ENCODE data around the gene METTL16.
A peak's percentile ranks its signal among the peaks of the same experiment; 100 is the strongest.
"Not testable (repeated sequence)": the region's sequence is repeated elsewhere in the genome, so short reads cannot be mapped to it uniquely, and the experiment has no call there.

METTL16 gene

GRCh38 chr17:2440930-2441329, 70.8 kb downstream of the METTL16 start:
- Histone ChIP-seq H3K27ac (ENCODE audit: insufficient read depth, low read depth, low read length, poor library complexity, severe bottlenecking) (no peak overlapping the region), H3K27me3 (ENCODE audit: control insufficient read depth, insufficient read depth, low read length, poor library complexity, severe bottlenecking) (no peaks in the 10 kb centered on the region), H3K9me3 (ENCODE audit: control insufficient read depth, low read length) (peaks cover under 1% of the 10 kb centered on the region), H3K4me3 (ENCODE audit: insufficient read depth, low read depth, low read length) (no peak overlapping the region), H3K36me3 (ENCODE audit: control insufficient read depth, insufficient read depth, low read length) (peaks cover 32% of the 10 kb centered on the region), H3K4me1 (ENCODE audit: control insufficient read depth, insufficient read depth, low read length) (peaks cover 5% of the 10 kb centered on the region)
- WGBS, 2 experiments, result 98% methylated on average over 4 of the region's 4 CpGs

- not testable (repeated sequence) for H3K27ac ChIP-seq (ENCODE audit: insufficient read depth, low read depth, low read length, poor library complexity, severe bottlenecking); H3K27me3 ChIP-seq (ENCODE audit: control insufficient read depth, insufficient read depth, low read length, poor library complexity, severe bottlenecking); H3K4me3 ChIP-seq (ENCODE audit: insufficient read depth, low read depth, low read length); H3K9me3 ChIP-seq (ENCODE audit: control insufficient read depth, low read length)
- 93 to 95% methylated on average over 6 of the region's 6 CpGs for WGBS, 2 experiments
- peaks cover 13% of the 10 kb centered on the region for H3K4me1 ChIP-seq (ENCODE audit: control insufficient read depth, insufficient read depth, low read length)
- H3K36me3 ChIP-seq (ENCODE audit: control insufficient read depth, insufficient read depth, low read length), result peaks cover 32% of the 10 kb centered on the region
These were observed 71.7 kb downstream of the METTL16 start for GRCh38 chr17:2439997-2440396.

- H3K9me3 ChIP-seq (ENCODE audit: control insufficient read depth, low read length), result no peaks in the 10 kb centered on the region
- 91 to 97% methylated on average over 6 of the region's 6 CpGs for WGBS, 2 experiments
- H3K27me3 ChIP-seq (ENCODE audit: control insufficient read depth, insufficient read depth, low read length, poor library complexity, severe bottlenecking), result no peaks in the 10 kb centered on the region
- no peak overlapping the region for H3K27ac ChIP-seq (ENCODE audit: insufficient read depth, low read depth, low read length, poor library complexity, severe bottlenecking)
- H3K36me3 ChIP-seq (ENCODE audit: control insufficient read depth, insufficient read depth, low read length), result peaks cover 32% of the 10 kb centered on the region
- H3K4me3 ChIP-seq (ENCODE audit: insufficient read depth, low read depth, low read length), result no peak overlapping the region
- H3K4me1 ChIP-seq (ENCODE audit: control insufficient read depth, insufficient read depth, low read length), result peaks cover 19% of the 10 kb centered on the region
These were observed 72.9 kb downstream of the METTL16 start for GRCh38 chr17:2438823-2439222.

DNA sequence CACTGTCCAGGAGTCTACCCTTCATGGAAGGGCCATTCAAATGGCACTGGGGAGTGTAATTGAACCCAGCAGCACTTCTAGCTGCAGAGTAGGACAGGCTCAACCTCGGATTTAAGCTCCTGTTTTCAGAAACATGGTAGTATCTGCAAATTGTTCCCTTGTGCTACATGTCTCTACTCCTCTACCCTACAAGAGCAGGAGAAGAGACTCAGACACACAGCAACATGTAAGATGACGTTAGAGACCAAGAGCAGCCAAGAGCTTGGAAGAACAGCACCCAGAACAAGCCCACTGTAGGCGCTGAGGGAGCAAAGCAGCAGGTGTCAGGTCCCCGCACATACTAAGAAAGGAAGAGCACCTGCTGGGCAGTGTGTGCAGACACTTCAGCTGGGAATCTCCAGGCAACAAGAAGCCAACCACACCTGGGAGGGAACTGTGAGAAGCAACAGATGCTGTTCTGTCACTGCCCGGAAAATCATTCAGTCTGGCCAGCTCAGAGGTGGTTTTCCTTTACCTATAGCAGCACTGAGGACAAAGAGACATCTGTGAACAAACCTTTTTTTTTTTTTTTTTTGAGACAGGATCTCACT, 75.3 kb downstream of the METTL16 start:
- H3K4me1 ChIP-seq (ENCODE audit: control insufficient read depth, insufficient read depth, low read length), result peaks cover 19% of the 10 kb centered on the region
- H3K36me3 ChIP-seq (ENCODE audit: control insufficient read depth, insufficient read depth, low read length), result peaks cover 37% of the 10 kb centered on the region
- 87% methylated on average over 5 of the region's 5 CpGs for WGBS, 2 experiments
- no peak overlapping the region for H3K27ac ChIP-seq (ENCODE audit: insufficient read depth, low read depth, low read length, poor library complexity, severe bottlenecking)
- H3K9me3 ChIP-seq (ENCODE audit: control insufficient read depth, low read length), result no peaks in the 10 kb centered on the region
- no peaks in the 10 kb centered on the region for H3K27me3 ChIP-seq (ENCODE audit: control insufficient read depth, insufficient read depth, low read length, poor library complexity, severe bottlenecking)
- no peak overlapping the region for H3K4me3 ChIP-seq (ENCODE audit: insufficient read depth, low read depth, low read length)

GRCh38 chr17:2435862-2436261, 75.8 kb downstream of the METTL16 start:
- Histone ChIP-seq H3K27ac (ENCODE audit: insufficient read depth, low read depth, low read length, poor library complexity, severe bottlenecking) (peak overlapping the region; percentile 92), H3K4me3 (ENCODE audit: insufficient read depth, low read depth, low read length) (no peak overlapping the region), H3K36me3 (ENCODE audit: control insufficient read depth, insufficient read depth, low read length) (peaks cover 31% of the 10 kb centered on the region), H3K9me3 (ENCODE audit: control insufficient read depth, low read length) (no peaks in the 10 kb centered on the region), H3K4me1 (ENCODE audit: control insufficient read depth, insufficient read depth, low read length) (peaks cover 19% of the 10 kb centered on the region), H3K27me3 (ENCODE audit: control insufficient read depth, insufficient read depth, low read length, poor library complexity, severe bottlenecking) (no peaks in the 10 kb centered on the region)
- 75 to 79% methylated on average over 8 to 9 of the region's 9 CpGs for WGBS, 2 experiments

DNA sequence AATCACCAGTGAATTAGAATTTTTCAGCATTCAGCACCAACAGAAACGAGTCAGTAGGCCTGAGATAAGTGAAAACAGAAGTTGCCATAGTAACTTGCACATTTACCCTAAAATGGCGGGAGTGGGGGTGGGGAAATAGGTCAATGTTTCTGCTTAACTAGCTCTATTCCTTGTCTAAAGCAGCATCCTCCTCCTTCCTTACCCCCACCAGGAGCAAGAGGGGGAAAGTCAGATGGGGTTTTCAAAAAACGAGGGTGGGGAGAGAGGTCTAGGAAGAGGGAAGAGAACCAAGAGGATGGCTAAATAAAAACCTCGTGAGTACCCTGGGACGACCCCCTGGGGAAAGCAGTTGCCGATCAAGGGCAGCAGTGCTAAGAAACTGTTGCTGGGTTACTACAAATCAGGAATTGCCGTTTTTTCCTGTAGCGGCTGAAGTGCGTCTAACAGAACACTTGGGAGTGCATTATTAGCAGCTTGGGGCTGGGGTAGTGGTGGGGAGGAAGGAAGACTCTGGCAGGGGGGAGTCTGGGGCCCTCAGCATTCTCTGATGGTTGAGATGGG, 76.4 kb downstream of the METTL16 start:
- Histone ChIP-seq H3K9me3 (ENCODE audit: control insufficient read depth, low read length) (no peaks in the 10 kb centered on the region), H3K27ac (ENCODE audit: insufficient read depth, low read depth, low read length, poor library complexity, severe bottlenecking) (peak overlapping the region; percentile 92), H3K36me3 (ENCODE audit: control insufficient read depth, insufficient read depth, low read length) (peaks cover 31% of the 10 kb centered on the region), H3K27me3 (ENCODE audit: control insufficient read depth, insufficient read depth, low read length, poor library complexity, severe bottlenecking) (no peaks in the 10 kb centered on the region), H3K4me3 (ENCODE audit: insufficient read depth, low read depth, low read length) (no peak overlapping the region), H3K4me1 (ENCODE audit: control insufficient read depth, insufficient read depth, low read length) (peaks cover 19% of the 10 kb centered on the region)
- 14 to 22% methylated on average over 9 of the region's 9 CpGs for WGBS, 2 experiments

DNA sequence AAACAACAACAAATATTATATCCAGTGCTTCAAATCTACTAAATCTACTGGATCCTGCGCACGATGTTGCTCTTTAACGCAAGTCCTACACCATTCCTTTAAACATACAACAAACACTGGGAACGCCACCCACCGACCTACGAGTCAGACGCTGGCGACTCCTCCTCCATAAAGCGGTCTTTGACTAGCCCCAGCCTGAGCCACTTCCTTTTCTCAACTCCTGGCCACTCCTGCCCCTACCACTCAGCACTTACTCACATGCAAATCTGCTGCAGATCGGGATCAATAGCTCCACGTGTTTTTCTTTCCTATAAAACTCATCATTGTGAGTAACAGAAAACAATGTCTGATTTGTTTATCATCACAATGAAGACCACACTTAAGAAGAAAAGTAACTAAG, 78.0 kb downstream of the METTL16 start:
- Histone ChIP-seq H3K4me3 (ENCODE audit: insufficient read depth, low read depth, low read length) (no peak overlapping the region), H3K36me3 (ENCODE audit: control insufficient read depth, insufficient read depth, low read length) (peaks cover 18% of the 10 kb centered on the region), H3K27ac (ENCODE audit: insufficient read depth, low read depth, low read length, poor library complexity, severe bottlenecking) (no peak overlapping the region), H3K27me3 (ENCODE audit: control insufficient read depth, insufficient read depth, low read length, poor library complexity, severe bottlenecking) (no peaks in the 10 kb centered on the region), H3K4me1 (ENCODE audit: control insufficient read depth, insufficient read depth, low read length) (peaks cover 19% of the 10 kb centered on the region), H3K9me3 (ENCODE audit: control insufficient read depth, low read length) (no peaks in the 10 kb centered on the region)
- 73 to 74% methylated on average over 11 of the region's 11 CpGs for WGBS, 2 experiments

- no peak overlapping the region for H3K4me3 ChIP-seq (ENCODE audit: insufficient read depth, low read depth, low read length)
- H3K27ac ChIP-seq (ENCODE audit: insufficient read depth, low read depth, low read length, poor library complexity, severe bottlenecking), result no peak overlapping the region
- no peaks in the 10 kb centered on the region for H3K27me3 ChIP-seq (ENCODE audit: control insufficient read depth, insufficient read depth, low read length, poor library complexity, severe bottlenecking)
- H3K9me3 ChIP-seq (ENCODE audit: control insufficient read depth, low read length), result no peaks in the 10 kb centered on the region
- H3K4me1 ChIP-seq (ENCODE audit: control insufficient read depth, insufficient read depth, low read length), result no peaks in the 10 kb centered on the region
- peaks cover 3% of the 10 kb centered on the region for H3K36me3 ChIP-seq (ENCODE audit: control insufficient read depth, insufficient read depth, low read length)
- 71 to 95% methylated on average over 1 of the region's 1 CpG for WGBS, 2 experiments
These were observed 83.8 kb downstream of the METTL16 start for GRCh38 chr17:2427910-2428309.

- Histone ChIP-seq H3K4me3 (ENCODE audit: insufficient read depth, low read depth, low read length) (no peak overlapping the region), H3K27me3 (ENCODE audit: control insufficient read depth, insufficient read depth, low read length, poor library complexity, severe bottlenecking) (no peaks in the 10 kb centered on the region), H3K27ac (ENCODE audit: insufficient read depth, low read depth, low read length, poor library complexity, severe bottlenecking) (no peak overlapping the region), H3K9me3 (ENCODE audit: control insufficient read depth, low read length) (no peaks in the 10 kb centered on the region), H3K4me1 (ENCODE audit: control insufficient read depth, insufficient read depth, low read length) (no peaks in the 10 kb centered on the region), H3K36me3 (ENCODE audit: control insufficient read depth, insufficient read depth, low read length) (no peaks in the 10 kb centered on the region)
- 96 to 97% methylated on average over 2 of the region's 2 CpGs for WGBS, 2 experiments
These were observed 84.5 kb downstream of the METTL16 start for GRCh38 chr17:2427215-2427614.

DNA sequence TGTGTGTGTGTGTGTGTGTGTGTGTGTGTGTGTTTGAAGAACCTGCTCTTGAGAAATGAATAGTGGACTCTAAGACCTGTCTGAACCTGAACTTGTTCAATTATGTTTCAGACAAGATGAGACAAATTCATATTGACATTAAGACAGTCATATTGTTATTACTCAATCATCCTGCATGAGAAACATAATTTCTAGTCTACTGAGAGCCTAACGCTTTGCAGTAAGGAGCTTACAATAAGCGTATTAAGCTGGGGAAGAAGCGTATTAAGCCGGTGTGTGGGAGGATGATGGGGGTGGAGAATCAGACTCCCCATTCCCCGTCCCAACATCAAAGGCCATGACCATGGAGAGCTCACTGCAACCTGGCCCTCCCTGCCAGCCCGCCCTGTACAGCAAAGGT, 88.4 kb downstream of the METTL16 start:
- Histone ChIP-seq H3K4me3 (ENCODE audit: insufficient read depth, low read depth, low read length) (no peak overlapping the region), H3K27ac (ENCODE audit: insufficient read depth, low read depth, low read length, poor library complexity, severe bottlenecking) (no peak overlapping the region), H3K27me3 (ENCODE audit: control insufficient read depth, insufficient read depth, low read length, poor library complexity, severe bottlenecking) (no peaks in the 10 kb centered on the region), H3K4me1 (ENCODE audit: control insufficient read depth, insufficient read depth, low read length) (no peaks in the 10 kb centered on the region), H3K36me3 (ENCODE audit: control insufficient read depth, insufficient read depth, low read length) (peaks cover 13% of the 10 kb centered on the region), H3K9me3 (ENCODE audit: control insufficient read depth, low read length) (no peaks in the 10 kb centered on the region)
- WGBS, 2 experiments, result 95 to 97% methylated on average over 6 of the region's 6 CpGs
